PC-9 (cell line): ENCODE data around the gene RNF112.

Experiments used
- EZH2 ChIP-seq: fragments of 200-600 bp; sonication (generic); IDR thresholded peaks from 2 replicates; pipeline ENCODE4 v1.8.0; 2017; ENCODE audit warnings: antibody characterized with exemption, low read depth
- TF ChIP-seq, protein P1 (sequence below): fragments of 200-600 bp; sonication (generic); conservative IDR thresholded peaks from 2 replicates; pipeline ENCODE4 v1.6.1; 2017; ENCODE audit warnings: mixed run types, antibody characterized with exemption, mild to moderate bottlenecking, moderate library complexity

GRCh38 chr17:19464031-19465026, 53.3 kb downstream of the RNF112 start:
- TF ChIP-seq, protein P1, sequence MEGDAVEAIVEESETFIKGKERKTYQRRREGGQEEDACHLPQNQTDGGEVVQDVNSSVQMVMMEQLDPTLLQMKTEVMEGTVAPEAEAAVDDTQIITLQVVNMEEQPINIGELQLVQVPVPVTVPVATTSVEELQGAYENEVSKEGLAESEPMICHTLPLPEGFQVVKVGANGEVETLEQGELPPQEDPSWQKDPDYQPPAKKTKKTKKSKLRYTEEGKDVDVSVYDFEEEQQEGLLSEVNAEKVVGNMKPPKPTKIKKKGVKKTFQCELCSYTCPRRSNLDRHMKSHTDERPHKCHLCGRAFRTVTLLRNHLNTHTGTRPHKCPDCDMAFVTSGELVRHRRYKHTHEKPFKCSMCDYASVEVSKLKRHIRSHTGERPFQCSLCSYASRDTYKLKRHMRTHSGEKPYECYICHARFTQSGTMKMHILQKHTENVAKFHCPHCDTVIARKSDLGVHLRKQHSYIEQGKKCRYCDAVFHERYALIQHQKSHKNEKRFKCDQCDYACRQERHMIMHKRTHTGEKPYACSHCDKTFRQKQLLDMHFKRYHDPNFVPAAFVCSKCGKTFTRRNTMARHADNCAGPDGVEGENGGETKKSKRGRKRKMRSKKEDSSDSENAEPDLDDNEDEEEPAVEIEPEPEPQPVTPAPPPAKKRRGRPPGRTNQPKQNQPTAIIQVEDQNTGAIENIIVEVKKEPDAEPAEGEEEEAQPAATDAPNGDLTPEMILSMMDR: no peak
- no peak for TF ChIP-seq EZH2
